GM21619 (cell line): ENCODE results near the gene ABCC1.
"Not testable (repeated sequence)": the region's sequence is repeated elsewhere in the genome, so short reads cannot be mapped to it uniquely, and the experiment has no call there.

ENCODE experiments used
- ATAC-seq: cut with Tn5 transposase; IDR thresholded peaks from one replicate; pipeline ENCODE4 v1.9.1; 2021; ENCODE audit not compliant: unreplicated experiment

ABCC1 gene

DNA sequence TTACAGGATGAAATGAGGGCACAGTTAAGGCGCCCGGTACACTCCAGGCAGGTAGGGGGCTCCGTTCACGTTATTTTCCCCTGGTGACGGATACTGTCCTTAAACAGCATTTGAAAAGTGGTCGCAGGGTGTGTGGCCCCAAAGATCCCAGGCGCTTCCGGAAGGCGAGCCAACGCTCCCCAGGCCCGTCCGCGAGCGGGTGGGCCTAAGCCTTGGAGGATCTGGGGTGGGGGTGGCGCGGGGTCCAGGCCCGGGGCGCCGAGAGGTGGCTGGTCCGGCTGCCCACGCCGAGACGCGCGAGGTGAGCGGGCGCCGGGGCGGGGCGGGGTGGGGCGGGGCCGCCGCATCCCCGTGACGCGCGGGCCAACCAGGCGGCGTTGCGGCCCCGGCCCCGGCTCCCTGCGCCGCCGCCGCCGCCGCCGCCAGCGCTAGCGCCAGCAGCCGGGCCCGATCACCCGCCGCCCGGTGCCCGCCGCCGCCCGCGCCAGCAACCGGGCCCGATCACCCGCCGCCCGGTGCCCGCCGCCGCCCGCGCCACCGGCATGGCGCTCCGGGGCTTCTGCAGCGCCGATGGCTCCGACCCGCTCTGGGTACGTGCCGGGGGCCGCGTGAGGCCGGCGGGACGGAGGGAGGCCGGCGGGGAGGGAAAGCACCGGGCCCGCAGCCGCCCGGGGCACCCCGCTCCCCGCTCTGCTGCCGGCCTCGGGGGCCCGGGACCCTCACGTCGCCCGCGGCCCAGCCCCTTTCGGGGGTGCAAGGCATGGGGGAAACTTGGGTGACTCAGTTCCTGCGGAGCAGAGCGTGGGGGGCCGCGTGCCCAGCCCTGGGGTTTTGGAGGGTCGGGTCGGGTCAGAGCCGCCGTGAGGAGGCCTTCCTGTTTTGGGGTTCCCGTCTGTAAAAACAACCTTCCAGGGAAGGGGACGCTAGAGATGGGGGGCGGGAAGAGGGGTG, at the start of gene ABCC1:
Gene ABCC1 (plus strand): TSS at position 407 of the 951 bp plus-strand sequence. CDS start 136 bp downstream, at position 543.
- ATAC-seq, result peak; percentile 53

DNA sequence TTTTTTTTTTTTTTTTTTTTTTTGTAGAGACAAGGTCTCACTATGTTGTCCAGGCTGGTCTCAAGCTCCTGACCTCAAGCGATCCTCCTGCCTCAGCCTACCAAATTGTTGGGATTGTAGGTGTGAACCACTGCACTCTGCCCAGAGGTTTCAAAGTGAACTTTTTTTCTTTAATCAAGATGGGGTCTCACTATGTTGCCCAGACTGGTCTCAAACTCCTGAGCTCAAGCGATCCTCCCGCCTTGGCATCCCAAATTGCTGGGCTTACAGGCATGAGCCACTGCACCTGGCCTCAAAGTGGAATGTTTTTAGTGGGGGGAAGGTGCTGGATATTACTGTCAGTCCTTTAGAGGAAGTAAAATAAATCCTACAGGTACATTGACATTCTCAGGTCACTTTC, 49.1 kb upstream of the ABCC1 start:
- no peak for ATAC-seq

DNA sequence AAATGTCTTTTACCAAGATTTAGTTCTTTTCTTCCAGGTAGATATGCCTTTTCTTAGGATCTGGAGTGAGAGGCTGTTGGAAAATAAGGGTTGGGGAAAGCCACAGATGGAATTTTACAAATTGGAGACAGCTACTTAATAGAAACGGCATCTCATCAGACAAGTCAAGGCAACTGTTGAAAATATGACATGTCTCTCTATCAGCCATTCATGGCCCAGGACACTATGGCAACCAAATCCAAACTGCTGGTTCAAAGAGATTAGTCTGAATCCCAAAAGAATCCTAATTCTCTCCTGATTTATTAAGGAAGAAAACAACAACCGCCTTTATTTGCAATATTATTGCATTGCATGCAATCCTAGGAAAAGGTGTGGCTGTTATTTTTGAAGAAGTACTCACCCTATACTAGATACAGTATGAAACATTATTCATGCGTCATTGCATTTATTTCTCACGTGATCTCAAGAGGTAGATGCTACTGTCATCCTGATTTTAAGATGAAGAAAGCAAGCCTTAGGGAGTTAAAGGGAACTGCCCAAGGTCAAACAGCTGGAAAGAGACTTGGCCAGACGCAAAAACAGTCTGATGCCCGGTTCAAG, 48.4 kb upstream of the ABCC1 start:
- ATAC-seq, result no peak

DNA sequence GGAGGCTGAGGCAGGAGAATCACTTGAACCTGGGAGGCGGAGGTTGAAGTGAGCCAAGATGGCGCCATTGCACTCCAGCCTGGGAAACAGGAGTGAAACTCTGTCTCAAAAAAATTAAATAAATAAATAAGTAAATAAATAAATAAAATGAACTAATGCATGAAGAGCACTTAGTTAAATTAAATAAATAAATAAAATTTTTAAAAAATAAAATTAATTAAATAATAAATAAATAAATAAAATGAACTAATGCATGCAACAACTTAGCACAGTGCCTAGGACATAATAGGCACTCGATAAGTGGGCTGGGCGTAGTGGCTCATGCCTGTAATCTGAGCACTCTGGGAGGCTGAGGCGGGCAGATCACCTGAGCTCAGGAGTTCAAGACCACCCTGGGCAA, 45.5 kb upstream of the ABCC1 start:
- ATAC-seq, result no peak

DNA sequence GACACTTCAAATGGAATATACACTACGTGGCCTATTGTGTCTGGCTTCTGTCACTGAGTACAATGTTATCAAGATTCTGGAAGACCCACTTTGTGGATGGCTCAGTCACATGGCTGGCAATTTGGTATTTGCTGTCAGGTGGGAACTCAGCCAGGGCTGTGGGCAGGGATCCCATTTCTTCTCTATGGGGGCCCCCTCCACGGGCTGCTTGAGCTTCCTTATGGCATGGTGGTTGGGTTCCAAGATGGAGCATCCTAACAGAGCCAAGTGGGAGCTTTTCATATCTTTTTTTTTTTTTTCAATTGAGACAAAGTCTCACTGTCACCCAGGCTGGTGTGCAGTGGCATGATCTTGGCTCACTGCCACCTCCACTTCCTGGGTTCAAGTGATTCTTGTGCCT, 43.0 kb upstream of the ABCC1 start:
- ATAC-seq, result no peak

- peak; percentile 99 for ATAC-seq
These were observed 41.4 kb upstream of the ABCC1 start for GRCh38 chr16:15907863-15908478.

GRCh38 chr16:15911198-15911597, 38.2 kb upstream of the ABCC1 start:
- no peak for ATAC-seq

DNA sequence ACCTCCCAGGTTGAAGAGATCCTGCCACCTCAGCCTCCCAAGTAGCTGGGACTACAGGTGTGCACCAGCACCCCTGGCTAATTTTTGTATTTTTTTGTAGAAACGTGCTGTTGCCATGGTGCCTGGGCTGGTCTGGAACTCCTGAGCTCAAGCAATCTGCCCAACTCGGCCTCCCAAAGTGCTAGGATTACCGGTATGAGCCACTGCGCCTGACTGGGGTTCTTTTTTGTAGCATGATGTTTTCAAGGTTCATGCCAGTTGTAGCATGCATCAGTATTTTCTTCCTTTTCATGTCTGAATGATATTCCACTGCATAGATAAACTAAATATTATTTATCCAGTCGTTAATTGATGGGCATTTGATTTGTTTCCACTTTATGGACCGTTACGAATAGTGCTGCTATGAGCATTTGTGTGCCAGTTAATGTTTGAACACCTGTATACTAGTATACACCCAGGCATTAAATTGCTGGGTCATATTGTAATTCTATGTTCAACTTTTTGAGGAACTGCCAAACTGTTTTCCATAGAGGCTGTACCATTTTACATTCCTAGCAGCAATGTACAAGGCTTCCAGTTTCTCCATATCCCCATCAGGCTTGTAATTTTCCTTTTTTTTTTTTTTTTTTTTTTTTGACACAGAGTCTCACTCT, 36.2 kb upstream of the ABCC1 start:
- no peak for ATAC-seq

DNA sequence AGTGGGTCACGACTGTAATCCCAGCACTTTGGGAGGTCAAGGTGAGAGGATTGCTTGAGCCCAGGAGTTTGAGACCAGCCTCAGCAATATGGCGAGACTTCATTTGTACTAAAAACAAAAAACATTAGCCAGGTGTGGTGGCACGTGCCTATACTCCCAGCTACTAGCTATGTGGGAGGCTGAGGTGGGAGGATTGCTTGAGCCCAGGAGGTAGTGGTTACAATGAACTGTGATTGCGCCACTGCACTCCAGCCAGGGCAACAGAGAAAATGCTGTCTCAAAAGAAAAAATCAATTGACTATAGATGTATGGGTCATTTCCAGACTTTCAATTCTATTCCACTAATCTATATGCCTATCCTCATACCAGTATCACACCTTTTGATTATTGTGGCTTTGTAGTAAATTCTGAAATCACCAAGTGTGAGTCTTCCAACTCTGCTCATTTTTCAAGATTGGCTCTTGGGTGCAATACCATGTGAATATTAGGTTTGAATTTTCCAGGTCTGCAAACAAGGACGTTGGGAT, 33.8 kb upstream of the ABCC1 start:
- ATAC-seq, result no peak

DNA sequence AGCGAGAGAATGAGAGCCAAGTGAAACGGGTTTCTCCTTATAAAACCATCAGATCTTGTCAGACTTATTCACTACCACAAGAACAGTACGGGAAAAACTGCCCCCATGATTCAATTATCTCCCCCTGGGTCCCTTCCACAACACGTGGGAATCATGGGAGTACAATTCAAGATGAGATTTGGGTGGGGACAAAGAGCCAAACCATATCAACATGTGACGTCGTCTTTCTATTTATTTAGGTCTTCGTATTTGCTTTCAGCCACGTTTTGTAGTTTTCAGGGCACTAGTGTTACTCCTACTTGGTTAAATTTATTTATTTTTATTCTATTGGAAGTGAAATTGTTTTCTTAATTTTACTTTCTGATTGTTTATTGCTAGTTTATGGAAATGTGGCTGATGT, 33.1 kb upstream of the ABCC1 start:
- ATAC-seq, result no peak

- ATAC-seq, result not testable (repeated sequence)
These were observed 31.1 kb upstream of the ABCC1 start for GRCh38 chr16:15918314-15918713.

DNA sequence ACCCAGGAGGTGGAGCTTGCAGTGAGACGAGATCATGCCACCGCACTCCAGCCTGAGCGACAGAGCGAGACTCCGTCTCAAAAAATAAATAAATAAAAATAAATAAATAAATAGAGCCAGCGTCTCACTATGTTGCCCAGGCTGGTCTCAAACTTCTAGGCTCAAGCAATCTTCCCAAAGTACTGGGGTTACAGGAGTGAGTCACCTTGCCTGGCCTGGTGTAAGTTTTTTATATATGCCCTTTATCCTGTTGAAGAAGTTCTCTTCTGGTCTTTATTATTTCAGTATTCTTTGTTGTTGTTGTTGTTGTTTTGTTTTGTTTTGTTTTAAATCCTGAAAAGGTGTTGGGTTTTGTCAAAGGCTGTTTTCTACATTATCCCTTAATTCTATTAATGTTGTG, 30.1 kb upstream of the ABCC1 start:
- no peak for ATAC-seq

- ATAC-seq, result no peak
These were observed 24.4 kb upstream of the ABCC1 start for GRCh38 chr16:15924996-15925395.

DNA sequence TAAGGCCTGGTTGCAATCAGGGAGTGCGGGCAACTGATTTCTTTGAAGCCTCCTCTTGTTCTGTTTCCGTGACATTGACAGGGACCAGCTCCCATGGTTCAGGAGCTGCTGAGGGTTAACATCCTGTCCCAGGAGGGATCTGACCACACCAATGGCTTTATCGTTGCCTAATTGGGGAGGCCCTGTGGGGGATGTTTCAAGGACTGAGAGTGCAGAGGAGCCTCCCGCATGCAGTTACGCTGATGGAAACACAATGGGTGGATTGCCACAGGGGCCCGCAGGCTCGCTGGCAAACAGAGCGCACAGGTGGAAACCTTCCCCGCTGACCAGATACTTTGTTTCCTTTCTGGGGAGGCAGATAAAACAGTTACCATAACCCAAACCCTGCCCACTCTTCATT, 23.8 kb upstream of the ABCC1 start:
- no peak for ATAC-seq

DNA sequence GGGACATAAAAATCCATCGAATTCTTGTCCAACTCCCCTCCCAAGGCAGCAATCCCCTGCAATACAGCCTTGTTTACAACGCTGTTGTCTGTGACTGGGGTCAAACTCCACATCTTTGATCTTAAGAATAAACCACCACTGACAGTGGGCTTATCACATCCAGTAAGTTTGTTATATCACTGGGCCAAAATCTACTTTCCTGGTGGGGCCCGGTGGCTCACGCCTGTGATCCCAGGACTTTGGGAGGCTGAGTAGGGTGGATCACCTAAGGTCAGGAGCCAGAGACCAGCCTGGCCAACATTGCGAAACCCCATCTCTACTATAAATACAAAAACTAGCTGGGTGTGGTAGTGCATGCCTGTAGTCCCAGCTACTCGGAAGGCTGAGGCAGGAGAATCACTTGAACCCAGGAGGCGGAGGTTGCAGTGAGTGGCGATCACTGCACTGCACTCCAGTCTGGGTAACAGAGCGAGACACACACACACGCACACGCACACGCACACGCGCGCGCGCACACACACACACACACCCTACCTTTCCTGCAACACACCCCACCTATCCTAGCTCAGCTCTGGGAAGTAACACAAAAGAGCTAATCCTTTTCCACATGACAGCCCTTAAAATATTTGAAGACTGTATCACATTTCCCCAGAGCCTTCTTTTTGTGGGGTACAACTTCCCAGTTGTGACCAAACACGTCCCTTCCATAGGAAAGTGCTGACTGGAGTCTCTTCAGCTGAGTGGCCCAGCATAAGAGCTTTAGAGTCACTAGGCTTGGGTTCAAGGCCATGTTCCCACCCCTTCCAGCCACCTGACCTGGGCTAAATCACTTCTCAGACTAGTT, 20.9 kb upstream of the ABCC1 start:
- no peak for ATAC-seq

DNA sequence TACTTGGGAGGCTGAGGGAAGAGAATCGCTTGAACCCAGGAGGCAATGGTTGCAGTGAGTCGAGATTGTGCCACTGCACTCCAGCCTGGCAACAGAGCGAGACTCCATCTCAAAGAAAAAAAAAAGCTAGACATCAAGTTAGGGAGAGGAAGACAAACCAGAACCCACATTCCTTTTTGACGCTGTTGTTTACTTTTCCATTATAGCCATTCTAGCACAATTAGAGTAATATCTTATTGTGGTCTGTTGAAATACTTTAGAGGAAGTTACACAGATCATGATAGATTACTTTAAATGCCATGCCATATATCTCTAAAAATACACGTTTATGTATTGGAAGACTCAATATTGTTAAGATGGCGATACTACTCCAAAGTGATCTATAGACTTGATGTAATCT, 16.5 kb upstream of the ABCC1 start:
- no peak for ATAC-seq

DNA sequence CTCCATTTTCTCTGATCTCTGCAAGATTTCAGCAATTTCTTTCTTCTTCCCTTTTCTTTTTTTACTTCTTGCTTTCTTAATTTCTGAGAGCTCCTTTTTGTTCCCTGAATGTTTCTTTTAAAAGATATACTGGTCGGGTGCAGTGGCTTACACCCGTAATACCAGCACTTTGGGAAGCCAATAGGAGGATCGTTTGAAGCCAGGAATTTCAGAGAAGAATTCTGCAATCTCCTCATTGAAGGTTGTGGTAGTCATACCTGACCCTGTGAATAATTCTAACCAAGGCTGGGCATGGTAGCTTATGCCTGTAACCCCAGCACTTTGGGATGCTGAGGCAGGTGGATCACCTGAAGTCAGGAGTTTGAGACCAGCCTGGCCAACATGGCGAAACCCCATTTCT, 15.6 kb upstream of the ABCC1 start:
- ATAC-seq, result no peak

DNA sequence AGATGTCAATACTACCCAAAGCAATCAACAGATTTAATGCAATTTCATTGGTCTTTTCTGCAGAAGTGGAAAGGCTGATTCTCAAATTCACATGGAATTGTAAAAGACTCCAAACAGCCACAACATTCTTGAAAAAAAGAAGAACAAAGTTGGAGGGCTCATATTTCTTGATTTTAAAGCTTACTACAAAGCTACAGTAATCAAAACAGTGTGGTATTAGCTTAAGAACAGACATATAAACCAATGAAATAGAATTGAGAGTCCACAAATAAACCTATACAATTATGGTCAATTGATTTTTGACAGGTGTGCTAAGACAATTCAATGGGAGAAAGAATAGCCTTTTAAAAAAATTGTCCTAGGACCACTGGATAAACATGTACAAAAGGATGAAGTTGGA, 14.4 kb upstream of the ABCC1 start:
- ATAC-seq, result no peak

- ATAC-seq, result not testable (repeated sequence)
These were observed 12.6 kb upstream of the ABCC1 start for GRCh38 chr16:15936809-15937208.

GRCh38 chr16:15942931-15943690, 6.3 kb upstream of the ABCC1 start:
- no peak for ATAC-seq
